Measurements from ENCODE around the gene PNN.
"Not testable (repeated sequence)": the region's sequence is repeated elsewhere in the genome, so short reads cannot be mapped to it uniquely, and the experiment has no call there.

Gene PNN

DNA sequence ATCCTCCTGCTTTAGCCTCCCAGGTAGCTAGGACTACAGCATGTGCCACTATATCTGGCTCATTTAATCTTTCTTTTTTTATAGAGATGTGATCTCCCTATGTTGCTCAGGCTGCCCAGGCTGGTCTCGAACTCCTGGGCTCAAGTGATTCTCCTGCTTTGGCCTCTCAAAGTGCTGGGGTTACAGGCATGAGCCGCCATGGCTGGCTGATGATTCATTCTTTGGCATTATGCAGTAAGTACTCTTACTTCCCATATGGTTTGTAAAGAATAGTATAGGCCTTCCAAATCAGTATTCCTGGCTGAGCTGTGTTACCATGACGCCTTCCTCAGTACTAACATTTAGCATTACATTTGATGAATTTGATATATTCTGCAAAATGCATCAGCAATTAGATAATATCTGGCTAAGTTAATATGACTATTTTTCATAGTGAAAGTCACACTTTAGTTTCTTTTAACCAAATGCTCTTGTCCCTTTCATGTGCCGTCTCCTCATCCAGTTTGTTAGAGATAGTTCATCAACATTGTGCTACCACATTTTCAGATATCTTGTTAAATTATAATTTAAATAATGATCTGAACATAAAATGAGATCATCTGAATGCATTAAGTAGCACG, 55.5 kb downstream of the PNN start:
- DNase-seq = no peak

DNA sequence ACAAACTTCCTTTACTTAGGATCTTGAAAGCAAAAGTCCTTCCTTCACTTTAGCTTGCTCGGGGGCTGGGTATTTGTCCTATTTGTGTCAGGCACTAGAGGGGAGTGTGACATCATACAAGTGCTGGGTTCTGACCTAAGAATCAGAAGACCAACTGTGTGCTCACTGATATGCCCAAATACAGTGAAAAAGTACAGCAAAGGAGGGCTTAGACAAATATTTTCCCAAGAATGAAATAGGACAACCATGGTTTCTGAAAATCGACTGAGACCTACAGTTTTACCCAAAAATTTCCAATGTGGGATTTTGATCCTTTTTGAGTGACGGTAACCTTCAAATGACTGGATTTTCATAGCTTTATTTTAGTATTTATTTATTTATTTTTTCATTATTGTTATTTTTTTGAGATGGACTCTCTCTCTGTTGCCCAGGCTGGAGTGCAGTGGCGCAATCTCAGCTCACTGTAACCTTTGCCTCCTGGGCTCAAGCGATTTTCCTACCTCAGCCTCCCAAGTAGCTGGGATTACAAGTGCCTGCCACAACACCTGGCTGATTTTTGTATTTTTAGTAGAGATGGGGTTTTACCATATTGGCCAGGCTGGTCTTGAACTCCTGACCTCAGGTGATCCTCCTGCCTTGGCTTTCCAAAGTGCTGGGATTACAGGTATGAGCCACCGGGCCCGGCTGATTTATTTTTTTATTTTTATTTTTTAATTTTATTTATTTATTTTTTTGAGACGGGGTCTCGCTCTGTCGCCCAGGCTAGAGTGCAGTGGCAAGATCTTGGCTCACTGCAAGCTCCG, 56.9 kb downstream of the PNN start:
- DNase-seq = not testable (repeated sequence)
